ENCODE data around the gene IQGAP1.

GRCh38 chr15:90489514-90489913 lies 101.5 kb downstream of the IQGAP1 start:
- TF ChIP-seq CTCF (IDR thresholded peaks at IDR 0.05) (no peak), POLR2A (IDR thresholded peaks at IDR 0.05) (no peak)

All from lower leg skin (tissue), 3 donors.